Bronchial epithelial cell (primary cell): Measurements from ENCODE around the gene SLIT3. TPM values are rescaled to one million over a fixed set of nuclear protein-coding genes. Genes with fewer than 3 reads are reported as not detected.

Experiments
- DNase-seq: peaks from one replicate; pipeline ENCODE4 v3.0.0-alpha.2; 2010; ENCODE audit warnings: low read depth
- FAIRE-seq: peaks from 2 replicates; lab custom pipeline; 2011; peaks lifted over from hg19 to GRCh38; lab: Jason Lieb, UNC
- H3K27me3 ChIP-seq: 2 replicates; pipeline ENCODE4 v1.5.1; 2011; ENCODE audit warnings: low read length; ENCODE audit not compliant: control insufficient read depth, insufficient read depth
- H3K36me3 ChIP-seq: 2 replicates; pipeline ENCODE4 v1.5.1; 2011; ENCODE audit warnings: low read length; ENCODE audit not compliant: control insufficient read depth, insufficient read depth
- H3K4me3 ChIP-seq: 2 replicates; pipeline ENCODE4 v1.5.1; 2011; ENCODE audit warnings: mild to moderate bottlenecking, low read depth, low read length, control low read depth
- total RNA-seq: library from RNA; depleted of rRNA; stranded (reverse); fragments of >200 nt; gene quantifications from 2 replicates; pipeline ENCODE4 v1.2.1, GENCODE V29; 2014
- TF ChIP-seq, protein P1 (sequence below): IDR thresholded peaks from 2 replicates; pipeline ENCODE4 v1.5.1; 2011; ENCODE audit warnings: mild to moderate bottlenecking, moderate library complexity, low read length, control low read depth, inconsistent platforms; ENCODE audit not compliant: insufficient read depth, severe bottlenecking

SLIT3 gene
- total RNA-seq, 1 donor from 2014 or later: 0.79 TPM

DNA sequence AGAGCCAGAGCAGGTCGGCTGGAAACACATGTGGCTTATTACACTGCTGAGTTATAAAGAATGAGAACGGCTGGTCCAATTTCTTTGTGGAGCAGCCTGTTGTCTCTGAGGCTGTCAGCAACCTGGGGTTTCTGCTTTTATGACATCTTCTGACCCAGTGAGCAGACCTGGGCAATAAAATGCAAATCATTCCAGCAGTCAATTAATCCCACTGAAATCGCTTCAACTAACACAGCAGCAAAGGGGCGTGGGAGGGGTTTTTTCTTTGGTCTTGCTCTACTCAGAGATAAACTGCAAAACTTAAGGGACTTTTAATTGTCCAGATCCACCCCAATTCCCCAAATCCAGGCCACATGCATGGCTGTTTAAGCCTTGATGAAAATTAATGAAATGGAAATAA, 215.7 kb downstream of the SLIT3 start:
- no peak for DNase-seq
- TF ChIP-seq, protein P1, sequence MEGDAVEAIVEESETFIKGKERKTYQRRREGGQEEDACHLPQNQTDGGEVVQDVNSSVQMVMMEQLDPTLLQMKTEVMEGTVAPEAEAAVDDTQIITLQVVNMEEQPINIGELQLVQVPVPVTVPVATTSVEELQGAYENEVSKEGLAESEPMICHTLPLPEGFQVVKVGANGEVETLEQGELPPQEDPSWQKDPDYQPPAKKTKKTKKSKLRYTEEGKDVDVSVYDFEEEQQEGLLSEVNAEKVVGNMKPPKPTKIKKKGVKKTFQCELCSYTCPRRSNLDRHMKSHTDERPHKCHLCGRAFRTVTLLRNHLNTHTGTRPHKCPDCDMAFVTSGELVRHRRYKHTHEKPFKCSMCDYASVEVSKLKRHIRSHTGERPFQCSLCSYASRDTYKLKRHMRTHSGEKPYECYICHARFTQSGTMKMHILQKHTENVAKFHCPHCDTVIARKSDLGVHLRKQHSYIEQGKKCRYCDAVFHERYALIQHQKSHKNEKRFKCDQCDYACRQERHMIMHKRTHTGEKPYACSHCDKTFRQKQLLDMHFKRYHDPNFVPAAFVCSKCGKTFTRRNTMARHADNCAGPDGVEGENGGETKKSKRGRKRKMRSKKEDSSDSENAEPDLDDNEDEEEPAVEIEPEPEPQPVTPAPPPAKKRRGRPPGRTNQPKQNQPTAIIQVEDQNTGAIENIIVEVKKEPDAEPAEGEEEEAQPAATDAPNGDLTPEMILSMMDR: no peak
- FAIRE-seq: no peak
- H3K4me3 ChIP-seq: no peak overlapping the region
- H3K36me3 ChIP-seq: no peaks in the 10 kb centered on the region
- no peaks in the 10 kb centered on the region for H3K27me3 ChIP-seq

DNA sequence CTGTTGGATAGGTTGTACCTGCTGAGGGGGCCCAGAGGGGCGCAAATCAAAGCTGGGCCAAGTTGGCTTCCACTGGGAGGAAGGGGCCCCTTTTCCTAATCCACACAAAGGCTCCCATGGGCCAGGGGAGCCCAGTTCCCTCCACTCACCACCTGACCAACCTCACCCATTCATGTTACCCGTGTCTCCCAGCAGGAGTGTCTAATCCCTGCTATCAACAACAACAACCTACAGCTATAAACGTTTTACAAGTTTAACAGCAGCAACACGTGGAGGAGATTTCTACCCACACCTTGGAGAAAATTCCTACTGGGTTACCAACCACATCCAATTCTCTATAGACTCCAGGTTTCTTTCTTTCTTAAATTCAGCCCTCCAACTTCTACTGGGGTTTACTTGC, 216.2 kb downstream of the SLIT3 start:
- TF ChIP-seq, protein P1: no peak
- no peaks in the 10 kb centered on the region for H3K27me3 ChIP-seq
- no peak overlapping the region for H3K4me3 ChIP-seq
- DNase-seq (no peak), FAIRE-seq (no peak)
- no peaks in the 10 kb centered on the region for H3K36me3 ChIP-seq

- FAIRE-seq (peak; percentile 62), DNase-seq (no peak)
- H3K4me3 ChIP-seq: no peak overlapping the region
- TF ChIP-seq, protein P1: no peak
- H3K36me3 ChIP-seq: no peaks in the 10 kb centered on the region
- no peaks in the 10 kb centered on the region for H3K27me3 ChIP-seq
Measured at GRCh38 chr5:169083394-169084018, 217.4 kb downstream of the SLIT3 start.

DNA sequence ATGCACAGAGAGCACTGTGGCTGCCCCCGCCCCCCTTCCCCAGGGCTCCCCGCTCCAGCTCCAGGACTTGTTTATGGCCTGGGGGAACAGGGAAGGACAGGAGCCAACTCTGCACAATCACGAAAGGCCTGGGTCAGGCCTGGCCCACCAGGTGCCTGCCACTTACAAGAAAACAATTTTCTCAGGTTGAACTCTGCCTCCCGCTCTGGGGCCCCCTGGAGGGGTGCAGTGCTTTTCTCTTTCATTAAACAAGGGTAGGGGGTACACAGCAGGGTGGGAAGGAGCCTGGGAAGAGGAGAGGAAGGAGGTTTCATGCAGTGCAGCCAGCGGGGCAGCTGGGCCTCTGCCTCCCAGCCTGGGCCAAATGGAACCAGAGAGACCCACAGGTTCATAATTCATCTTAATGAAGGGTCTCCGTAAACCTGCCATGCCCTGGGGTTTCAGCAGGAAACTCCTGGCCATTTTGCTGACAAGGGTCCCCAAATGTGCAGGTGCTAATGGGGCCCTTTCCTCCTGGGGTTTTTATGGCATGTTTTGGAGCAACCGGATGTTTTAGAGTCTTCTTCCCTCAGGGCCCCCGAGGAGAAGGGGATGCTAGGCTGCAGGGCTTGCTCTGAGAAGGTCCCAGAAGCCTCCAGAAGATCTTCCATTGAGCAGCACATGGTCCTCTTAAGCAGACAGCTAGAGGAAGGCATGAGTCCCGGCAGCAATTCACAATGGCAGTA, 219.8 kb downstream of the SLIT3 start:
- H3K4me3 ChIP-seq: no peak overlapping the region
- H3K27me3 ChIP-seq: no peaks in the 10 kb centered on the region
- FAIRE-seq (no peak), DNase-seq (no peak)
- H3K36me3 ChIP-seq: no peaks in the 10 kb centered on the region
- TF ChIP-seq, protein P1: no peak

DNA sequence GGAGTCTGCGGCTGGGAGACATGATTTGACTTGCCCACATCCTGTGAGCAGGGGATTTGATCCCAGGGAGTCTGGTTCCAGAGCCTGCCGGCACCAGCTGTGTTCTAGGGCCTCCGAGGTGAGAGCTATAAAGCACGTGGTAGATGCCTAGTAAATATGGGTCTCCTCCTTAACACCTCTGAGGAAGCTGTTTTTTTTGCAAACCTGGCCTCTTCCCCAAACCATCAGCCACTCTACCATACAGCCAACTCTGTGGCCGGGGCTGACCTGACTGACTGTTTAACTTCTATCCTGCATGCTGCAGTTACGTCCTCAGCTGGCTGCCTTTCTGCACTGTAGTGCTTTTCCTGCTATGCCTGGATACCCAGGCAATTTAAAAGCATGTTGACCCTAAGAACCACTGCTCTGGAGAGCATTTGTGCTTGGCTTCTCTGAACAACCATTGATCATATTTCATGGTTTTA, 220.5 kb downstream of the SLIT3 start:
- TF ChIP-seq, protein P1: no peak
- no peak for FAIRE-seq

More for the DNA sequence above, 220.5 kb downstream of the SLIT3 start:
- no peak overlapping the region for H3K4me3 ChIP-seq
- DNase-seq: peak; percentile 22
- H3K36me3 ChIP-seq: no peaks in the 10 kb centered on the region
- no peaks in the 10 kb centered on the region for H3K27me3 ChIP-seq
